HEK293T (cell line): ENCODE results near the gene WDFY1.

Experiments used
- FOXK2 ChIP-seq: fragments of 450-650 bp; IDR thresholded peaks from 2 replicates; pipeline ENCODE4 v1.6.1; 2016; ENCODE audit warnings: mild to moderate bottlenecking
- FOXM1 ChIP-seq: fragments of 450-650 bp; IDR thresholded peaks from 2 replicates; pipeline ENCODE4 v1.6.1; 2017; ENCODE audit warnings: mild to moderate bottlenecking, borderline replicate concordance
- PKNOX1 ChIP-seq: fragments of 450-650 bp; IDR thresholded peaks from 2 replicates; pipeline ENCODE4 v1.6.1; 2016
- SP1 ChIP-seq: fragments of 450-650 bp; IDR thresholded peaks from 2 replicates; pipeline ENCODE4 v1.6.1; 2017

GRCh38 chr2:223937535-223937934, 7.6 kb downstream of the WDFY1 start:
- TF ChIP-seq FOXM1: no peak
- no peak for TF ChIP-seq SP1
- TF ChIP-seq PKNOX1: no peak
- no peak for TF ChIP-seq FOXK2
